ENCODE data around the gene STUB1. TPM values are rescaled to one million over a fixed set of nuclear protein-coding genes. Genes with fewer than 3 reads are reported as not detected.

The STUB1 gene
- total RNA-seq, 1 experiment from 2014 or later = 136 TPM

DNA sequence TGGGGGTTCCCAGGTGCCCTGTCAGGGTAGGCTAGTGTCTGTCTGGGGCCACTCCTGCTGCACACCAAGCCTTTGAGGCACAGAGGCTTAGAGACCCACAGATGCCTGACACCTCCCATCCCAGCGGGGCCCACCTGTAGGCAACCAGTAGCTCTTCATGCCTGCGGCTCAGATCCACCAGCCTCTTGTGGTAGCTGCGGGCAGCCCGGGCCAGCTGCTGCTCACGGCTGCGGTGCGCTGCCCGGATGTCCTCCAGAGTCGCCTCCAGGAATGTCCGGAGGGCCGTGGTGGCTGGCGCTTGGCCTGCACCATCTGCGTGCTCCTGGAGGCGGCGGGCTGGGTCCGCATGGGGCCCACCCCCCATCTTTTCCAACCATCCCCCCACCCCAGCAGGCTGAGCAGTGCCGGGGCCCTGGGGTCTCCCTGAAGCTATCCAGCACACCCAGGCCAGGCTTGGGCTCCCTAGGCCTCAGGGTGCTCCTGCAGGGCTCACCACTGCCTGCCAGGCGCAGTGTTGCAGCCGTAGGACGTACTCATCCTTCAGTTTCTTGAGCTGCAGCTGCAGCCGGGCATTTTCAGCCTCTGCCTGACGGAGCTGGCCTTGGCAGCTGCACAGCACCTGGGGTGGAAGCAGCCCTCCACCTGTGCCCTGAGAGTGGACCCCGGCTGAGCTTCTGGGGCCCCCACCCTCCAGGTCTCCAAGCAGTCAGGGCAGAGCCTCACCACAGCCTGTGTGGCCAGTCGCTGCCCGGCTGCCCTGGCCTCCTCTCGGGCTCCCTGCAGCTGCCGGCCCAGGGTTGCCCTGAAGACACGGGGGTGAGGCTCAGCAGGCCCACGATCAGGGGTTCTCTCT, 44.2 kb downstream of the STUB1 start:
- peak; percentile 35 for DNase-seq (ENCODE audit: low read depth)

GRCh38 chr16:725041-725376, 44.8 kb downstream of the STUB1 start:
- DNase-seq (ENCODE audit: low read depth) = no peak

DNA sequence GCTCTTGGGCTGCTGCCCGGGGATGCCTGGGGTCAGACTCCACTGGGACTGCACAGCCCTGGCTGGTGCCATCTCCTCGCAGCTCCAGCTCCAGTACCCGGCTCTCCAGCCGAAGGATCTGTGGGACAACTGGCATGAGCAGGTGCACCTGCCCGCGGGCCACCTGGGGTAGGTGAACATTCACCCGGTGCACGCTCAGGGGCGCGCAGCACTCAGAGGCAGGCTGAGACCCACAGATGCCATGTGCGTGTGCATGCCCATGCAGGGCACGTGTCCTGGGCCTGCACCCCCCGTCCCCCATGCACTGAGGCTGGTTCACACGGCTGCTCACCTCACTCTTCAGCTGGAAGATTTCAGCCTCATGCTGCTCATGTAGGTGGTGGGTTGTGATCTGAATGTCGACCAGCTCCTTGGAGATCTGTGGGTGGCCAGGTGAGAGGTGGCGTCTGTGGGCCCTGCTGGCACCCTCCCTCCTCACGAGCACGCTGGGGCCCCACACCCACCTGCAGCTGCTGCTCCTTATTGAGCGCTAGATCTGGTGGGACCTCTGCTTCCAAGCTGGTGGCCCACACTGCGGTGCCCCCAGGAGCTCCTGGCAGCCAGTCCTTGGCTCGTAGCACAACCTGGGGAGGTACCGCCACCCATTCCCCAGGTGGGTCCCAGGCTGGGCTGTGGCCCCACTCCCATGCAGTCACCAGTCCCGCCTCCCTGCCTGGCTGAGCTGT, 45.4 kb downstream of the STUB1 start:
- no peak for DNase-seq (ENCODE audit: low read depth)

DNA sequence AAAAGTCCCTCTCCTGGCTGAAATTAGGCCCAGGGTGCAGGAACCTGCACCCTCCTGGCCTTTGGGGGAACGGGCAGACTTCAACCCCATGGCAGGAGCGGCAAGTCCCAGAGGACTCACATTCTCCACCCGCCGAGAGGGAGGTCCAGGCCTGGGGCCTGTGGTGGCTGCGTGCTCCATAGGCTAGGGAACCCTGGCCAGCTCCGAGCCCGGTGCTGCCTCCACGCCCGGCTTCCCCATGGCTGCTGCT, 45.9 kb downstream of the STUB1 start:
- no peak for DNase-seq (ENCODE audit: low read depth)

DNA sequence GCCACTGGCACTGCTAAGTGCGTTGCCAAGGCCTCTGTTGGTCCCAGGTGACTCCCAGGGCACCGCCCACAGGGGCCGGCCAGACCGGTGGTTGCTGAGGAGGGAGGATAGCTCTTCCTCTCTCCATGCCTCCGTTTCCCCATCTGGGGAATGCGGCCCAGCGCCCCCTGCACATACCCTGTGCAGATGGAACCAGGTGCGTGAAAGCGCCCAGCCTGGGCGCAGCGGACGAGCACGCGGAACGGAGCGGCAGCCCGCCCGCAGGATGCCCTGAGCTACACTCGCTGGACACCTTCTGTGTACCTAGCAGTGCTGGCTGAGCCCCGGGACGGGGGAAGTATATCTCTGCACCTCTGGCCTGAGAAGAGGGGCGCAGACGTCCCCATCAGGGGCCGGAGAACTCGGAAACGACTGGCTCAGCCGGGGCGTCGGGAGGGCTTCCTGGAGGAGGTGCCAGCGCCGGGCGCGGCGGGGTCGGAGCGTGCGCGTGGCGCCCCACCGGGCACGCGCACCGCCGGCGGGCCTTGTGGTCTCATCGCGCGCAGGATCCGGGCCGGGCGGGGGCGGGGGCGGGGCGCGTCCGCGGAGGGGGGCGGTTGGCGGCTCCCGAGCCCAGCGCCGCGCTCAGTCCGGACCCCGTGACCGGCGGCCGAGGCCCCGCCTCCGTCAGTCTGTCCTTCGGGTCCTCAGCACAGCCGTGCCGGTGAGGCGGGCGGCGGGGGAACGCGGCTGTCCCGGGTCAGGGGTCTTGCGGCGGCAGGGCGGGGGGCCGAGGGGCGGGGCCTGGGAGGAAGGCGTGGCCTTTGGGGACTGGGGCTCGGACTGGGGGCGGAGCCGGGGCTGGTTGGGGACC, 46.5 kb downstream of the STUB1 start, which contains the start of the genes CCDC78 and HAGHL:
CCDC78 (minus strand) TSS at position 6 of the 853 bp plus-strand sequence. CDS start 76 bp downstream, outside the sequence.
HAGHL (plus strand) TSS at position 669 of the 853 bp plus-strand sequence. CDS start 404 bp downstream, outside the sequence.
- DNase-seq (ENCODE audit: low read depth) = peak; percentile 34

GRCh38 chr16:727291-727977, 47.2 kb downstream of the STUB1 start:
- DNase-seq (ENCODE audit: low read depth) = no peak

- DNase-seq (ENCODE audit: low read depth) = peak; percentile 79
Observed at GRCh38 chr16:728131-728889, 48.1 kb downstream of the STUB1 start.

DNA sequence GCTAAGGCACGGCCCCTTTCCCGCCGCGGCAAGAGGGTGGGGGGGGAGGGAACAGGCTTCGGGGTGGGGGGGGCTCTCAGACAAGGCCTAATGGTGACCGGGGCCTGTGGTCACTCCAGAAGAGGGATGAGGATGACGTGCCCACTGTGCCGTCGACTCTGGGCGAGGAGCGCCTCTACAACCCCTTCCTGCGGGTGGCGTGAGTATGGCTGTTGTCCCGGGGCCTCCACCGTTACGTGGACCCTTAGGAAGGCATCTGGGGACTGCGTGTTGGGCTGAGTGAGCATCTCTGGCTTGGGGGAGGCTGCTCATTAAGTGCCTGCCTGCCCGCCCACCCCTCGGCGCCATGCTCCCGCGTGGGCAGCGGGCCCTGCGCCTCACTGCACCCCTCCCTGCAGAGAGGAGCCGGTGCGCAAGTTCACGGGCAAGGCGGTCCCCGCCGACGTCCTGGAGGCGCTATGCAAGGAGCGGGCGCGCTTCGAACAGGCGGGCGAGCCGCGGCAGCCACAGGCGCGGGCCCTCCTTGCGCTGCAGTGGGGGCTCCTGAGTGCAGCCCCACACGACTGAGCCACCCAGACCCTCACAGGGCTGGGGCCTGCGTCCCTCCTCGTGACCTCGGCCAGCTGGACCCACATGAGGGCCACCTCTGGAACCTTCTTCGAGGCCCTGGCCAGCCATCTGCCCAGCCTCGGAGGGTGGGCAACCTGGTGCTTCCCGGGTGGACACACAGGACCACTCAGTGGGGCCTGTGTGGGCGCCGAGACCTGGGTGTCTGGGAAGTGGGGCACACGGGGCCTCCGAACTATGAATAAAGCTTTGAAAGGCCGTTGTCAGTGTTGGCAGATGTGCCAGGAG, 48.9 kb downstream of the STUB1 start:
- no peak for DNase-seq (ENCODE audit: low read depth)

DNA sequence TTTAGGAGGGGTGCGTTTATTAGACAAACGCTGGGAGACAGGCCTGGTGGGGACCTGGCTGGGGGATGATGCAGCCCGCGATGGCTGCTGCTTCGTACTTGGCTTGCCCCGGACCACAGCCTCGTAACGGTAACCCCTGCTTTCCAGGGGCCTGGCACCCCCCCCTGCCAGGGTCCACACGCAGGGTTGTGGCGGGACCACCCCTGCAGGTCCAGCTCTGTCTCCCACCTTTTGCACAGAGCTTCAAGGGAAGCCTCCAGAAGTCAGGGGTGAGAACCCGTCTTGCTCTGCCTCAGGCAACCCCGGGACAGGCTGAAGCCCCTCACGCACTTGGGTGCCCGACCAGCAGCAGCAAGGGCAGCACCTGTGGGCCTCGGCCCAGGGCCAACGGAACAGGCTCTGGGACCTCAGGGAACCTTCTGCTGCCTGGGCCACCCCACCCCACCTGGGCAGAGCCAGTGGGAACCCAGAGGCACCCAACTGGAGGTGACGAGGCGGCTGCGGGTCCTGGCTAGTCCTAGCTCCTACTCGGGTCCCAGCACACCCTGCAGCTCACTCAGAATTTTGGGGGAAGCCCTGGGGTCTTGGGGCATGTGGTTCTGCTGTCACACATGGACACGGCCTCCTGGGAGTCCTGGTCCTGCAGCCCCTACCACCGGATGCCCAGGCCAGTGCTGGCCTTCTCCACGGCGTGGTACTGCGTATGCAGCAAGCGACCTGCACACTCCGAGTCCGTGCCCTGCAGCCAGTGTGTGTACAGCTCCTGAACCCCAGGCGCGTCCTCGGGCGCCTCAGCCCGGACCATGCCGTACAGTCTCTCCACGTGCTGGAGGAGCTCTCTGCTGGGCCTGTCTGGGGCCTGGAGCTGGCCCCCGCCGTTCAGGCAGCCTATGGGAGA, 49.8 kb downstream of the STUB1 start:
- no peak for DNase-seq (ENCODE audit: low read depth)

DNA sequence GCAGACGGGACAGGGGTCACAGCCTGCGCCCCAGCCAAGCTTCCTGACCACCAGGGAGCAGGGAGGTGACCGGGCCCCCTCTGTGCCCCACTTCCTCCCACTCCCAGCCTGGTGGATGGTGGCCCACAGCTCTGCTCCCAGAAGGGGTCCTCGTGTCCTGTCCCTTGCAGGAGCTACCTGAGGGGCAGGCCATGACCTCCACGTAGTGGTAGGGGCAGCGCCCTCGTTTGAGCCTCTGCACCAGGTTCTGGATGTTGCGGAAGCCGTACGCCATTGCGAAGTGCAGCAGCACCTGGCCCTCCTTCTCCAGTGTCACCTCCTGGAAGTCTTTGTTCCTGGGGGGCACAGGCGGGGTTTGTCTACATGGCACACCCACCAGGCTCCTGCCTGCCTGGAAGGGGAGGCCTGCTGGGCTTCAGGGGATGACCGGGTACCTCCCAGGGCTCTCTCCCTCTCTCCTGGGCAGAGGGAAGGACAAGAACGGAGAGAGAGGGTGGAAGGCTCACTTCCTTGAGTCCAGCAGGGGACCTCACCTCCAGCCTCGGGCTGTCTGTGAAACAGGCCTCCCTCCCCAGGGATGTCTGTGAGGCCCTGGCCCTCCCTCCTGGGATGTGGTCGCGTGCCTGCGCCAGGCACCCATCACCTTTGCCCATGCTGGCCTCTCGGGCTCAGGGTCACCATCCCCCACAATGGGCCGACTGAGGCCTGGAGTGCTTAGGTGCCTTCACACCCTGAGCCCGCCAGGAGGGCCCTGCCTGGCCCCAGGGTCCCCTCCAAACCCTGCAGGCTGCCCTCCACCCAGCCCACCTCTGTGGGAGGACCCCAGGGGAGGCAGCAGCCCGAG, 50.7 kb downstream of the STUB1 start:
- no peak for DNase-seq (ENCODE audit: low read depth)

DNA sequence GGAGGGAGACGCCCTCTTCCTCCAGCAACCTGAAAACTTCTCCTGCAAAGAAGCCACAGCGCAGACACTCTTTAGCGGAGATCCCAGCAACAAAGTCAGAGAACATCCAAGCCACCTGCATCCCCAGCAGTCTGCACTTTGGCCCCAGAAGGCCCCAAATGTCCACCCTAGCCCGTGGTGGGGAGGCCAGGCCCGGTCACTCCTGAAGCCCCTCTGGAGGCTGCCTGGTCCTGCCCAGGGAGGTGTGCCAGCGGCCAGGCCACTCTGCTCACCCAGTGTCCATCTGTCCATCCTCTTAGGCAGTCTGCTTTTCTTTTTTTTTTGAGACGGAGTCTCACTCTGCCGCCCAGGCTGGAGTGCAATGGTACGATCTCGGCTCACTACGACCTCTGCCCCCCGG, 52.1 kb downstream of the STUB1 start:
- no peak for DNase-seq (ENCODE audit: low read depth)

Other genes starting within 250 kb of the STUB1 start
- 7.1 and 14.9 TPM in 2 replicates for gene CAPN15, start 152.7 kb upstream of the STUB1 start, total RNA-seq (2014; rRNA removed; shearing (Covaris generic))
- gene PRR35, start 120.0 kb upstream of the STUB1 start, total RNA-seq (2014; rRNA removed; shearing (Covaris generic)) = not detected in 2 replicates
- gene NHLRC4, start 113.4 kb upstream of the STUB1 start, total RNA-seq (2014; rRNA removed; shearing (Covaris generic)) = 0.24 and 0.29 TPM in 2 replicates
- 14.9 and 16.2 TPM in 2 replicates for gene PIGQ, start 110.4 kb upstream of the STUB1 start, total RNA-seq (2014; rRNA removed; shearing (Covaris generic))
- 5.5 and 7.1 TPM in 2 replicates for gene RAB40C, start 90.3 kb upstream of the STUB1 start, total RNA-seq (2014; rRNA removed; shearing (Covaris generic))
- 0.10 TPM in 1 of 2 replicates, not detected in the other for gene WFIKKN1, start 49.4 kb upstream of the STUB1 start, total RNA-seq (2014; rRNA removed; shearing (Covaris generic))
- 117 and 142 TPM in 2 replicates for gene METTL26, start 44.1 kb upstream of the STUB1 start, total RNA-seq (2014; rRNA removed; shearing (Covaris generic))
- gene MCRIP2, start 38.6 kb upstream of the STUB1 start, total RNA-seq (2014; rRNA removed; shearing (Covaris generic)) = 18.6 and 21.3 TPM in 2 replicates
- gene WDR90, start 31.0 kb upstream of the STUB1 start, total RNA-seq (2014; rRNA removed; shearing (Covaris generic)) = 5.6 and 7.3 TPM in 2 replicates
- gene RHOT2, start 12.3 kb upstream of the STUB1 start, total RNA-seq (2014; rRNA removed; shearing (Covaris generic)) = 23.7 and 24.2 TPM in 2 replicates
- 0.72 TPM in 1 of 2 replicates, not detected in the other for gene RHBDL1, start 4.7 kb upstream of the STUB1 start, total RNA-seq (2014; rRNA removed; shearing (Covaris generic))
- 38.4 and 47.1 TPM in 2 replicates for gene JMJD8, start 3.9 kb downstream of the STUB1 start, total RNA-seq (2014; rRNA removed; shearing (Covaris generic))
- 2.0 and 2.6 TPM in 2 replicates for gene WDR24, start 10.0 kb downstream of the STUB1 start, total RNA-seq (2014; rRNA removed; shearing (Covaris generic))
- 0.24 TPM in 1 of 2 replicates, not detected in the other for gene FBXL16, start 25.4 kb downstream of the STUB1 start, total RNA-seq (2014; rRNA removed; shearing (Covaris generic))
- 39.2 and 57.1 TPM in 2 replicates for gene METRN, start 34.7 kb downstream of the STUB1 start, total RNA-seq (2014; rRNA removed; shearing (Covaris generic))
- 18.0 and 26.3 TPM in 2 replicates for gene ANTKMT, start 40.7 kb downstream of the STUB1 start, total RNA-seq (2014; rRNA removed; shearing (Covaris generic))
- under 0.01 and 0.12 TPM in 2 replicates for gene CCDC78, start 46.0 kb downstream of the STUB1 start, total RNA-seq (2014; rRNA removed; shearing (Covaris generic))
- 3.3 and 4.0 TPM in 2 replicates for gene HAGHL, start 46.7 kb downstream of the STUB1 start, total RNA-seq (2014; rRNA removed; shearing (Covaris generic))
- 15.3 and 21.7 TPM in 2 replicates for gene CIAO3, start 60.6 kb downstream of the STUB1 start, total RNA-seq (2014; rRNA removed; shearing (Covaris generic))
- 0.10 TPM in 1 of 2 replicates, not detected in the other for gene MSLN, start 80.3 kb downstream of the STUB1 start, total RNA-seq (2014; rRNA removed; shearing (Covaris generic))
- 12.6 and 21.0 TPM in 2 replicates for gene RPUSD1, start 108.0 kb downstream of the STUB1 start, total RNA-seq (2014; rRNA removed; shearing (Covaris generic))
- gene CHTF18, start 108.2 kb downstream of the STUB1 start, total RNA-seq (2014; rRNA removed; shearing (Covaris generic)) = 11.7 and 17.5 TPM in 2 replicates
- not detected in 2 replicates for gene GNG13, start 120.3 kb downstream of the STUB1 start, total RNA-seq (2014; rRNA removed; shearing (Covaris generic))

All from RPMI7951 (cell line).